Panc1 (cell line): ENCODE results near the gene PHLPP1. TPM values are rescaled to one million over a fixed set of nuclear protein-coding genes. Genes with fewer than 3 reads are reported as not detected.

Experiments used
- ATAC-seq: fragments of 200-7000 bp; cut with Tn5 transposase; 2 replicates; pipeline ENCODE4 v1.9.1; 2020; ENCODE audit warnings: mild to moderate bottlenecking, moderate library complexity
- BruUV-seq: library from RNA; stranded (reverse); fragments of 400-500 nt; replicated peaks from 2 replicates; lab custom pipeline; 2021; lab: Mats Ljungman, UMichigan
- CTCF ChIA-PET: fragments of 300-600 bp; sonication (Branson Sonifier 250); formaldehyde crosslinking; loops from one replicate; lab custom pipeline; 2022; ENCODE audit warnings: antibody characterized with exemption; lab: Charles Lee
- POLR2A ChIA-PET: fragments of 300-600 bp; sonication (Branson Sonifier 250); formaldehyde crosslinking; loops from one replicate; lab custom pipeline; 2022; ENCODE audit warnings: antibody characterized with exemption; lab: Charles Lee
- DNase-seq: peaks from one replicate; pipeline ENCODE4 v3.0.0-alpha.2; 2010; ENCODE audit warnings: low read depth, low spot score
- H3K27ac ChIP-seq: 2 replicates; pipeline ENCODE4 v1.5.1; 2011; ENCODE audit warnings: mild to moderate bottlenecking, low read length, inconsistent platforms
- H3K27me3 ChIP-seq: fragments of 200-500 bp; sonication (Bioruptor generic); 2 replicates; pipeline ENCODE4 v1.6.0; 2014; ENCODE audit warnings: low read length, inconsistent platforms; ENCODE audit not compliant: control insufficient read depth, insufficient read depth
- H3K36me3 ChIP-seq: fragments of 200-500 bp; sonication (Bioruptor generic); 2 replicates; pipeline ENCODE4 v1.5.1; 2014; ENCODE audit warnings: inconsistent platforms, mild to moderate bottlenecking, low read length, moderate library complexity; ENCODE audit not compliant: control insufficient read depth, insufficient read depth
- H3K4me1 ChIP-seq: 2 replicates; pipeline ENCODE4 v1.5.1; 2011; ENCODE audit warnings: inconsistent platforms, mild to moderate bottlenecking, low read length, moderate library complexity; ENCODE audit not compliant: control insufficient read depth, insufficient read depth
- H3K4me3 ChIP-seq, 2 experiments: 2 replicates each; pipeline ENCODE4 v1.5.1; 2011 to 2012; ENCODE audit warnings: low read depth in 2 of 2, low read length in 2 of 2, mild to moderate bottlenecking in 2 of 2, inconsistent platforms in 1 of 2, moderate library complexity in 1 of 2
- H3K9me3 ChIP-seq: fragments of 200-500 bp; sonication (Bioruptor generic); 2 replicates; pipeline ENCODE4 v1.5.1; 2014; ENCODE audit warnings: low read depth, mild to moderate bottlenecking, inconsistent platforms, low read length, moderate library complexity; ENCODE audit not compliant: control insufficient read depth, insufficient read depth
- CTCF ChIP-seq: fragments of 450-650 bp; IDR thresholded peaks from 2 replicates; pipeline ENCODE4 v1.5.1; 2017; ENCODE audit warnings: mild to moderate bottlenecking
- POLR2AphosphoS5 ChIP-seq: IDR thresholded peaks from 2 replicates; pipeline ENCODE4 v1.6.1; 2012; ENCODE audit warnings: mild to moderate bottlenecking, low read depth, low read length, moderate library complexity
- SIN3A ChIP-seq: IDR thresholded peaks from 2 replicates; pipeline ENCODE4 v1.6.1; 2012; ENCODE audit warnings: low read depth, mild to moderate bottlenecking, low read length, moderate library complexity, borderline replicate concordance; ENCODE audit not compliant: insufficient read depth
- TCF7L2 ChIP-seq: IDR thresholded peaks from 2 replicates; pipeline ENCODE4 v1.6.1; 2011; ENCODE audit warnings: mild to moderate bottlenecking, low read depth, low read length, inconsistent platforms
- in situ Hi-C: cut with HindIII; loops from 2 replicates; pipeline ENCODE4 v1.10.0; 2016; ENCODE audit warnings: low sequenced_read_pairs, low pct_unique_long_range_greater_than_20kb
- intact Hi-C: fragments of 100-400 bp; cut with micrococcal nuclease; formaldehyde crosslinking; loops from one replicate; pipeline ENCODE4 v1.10.0; 2022; ENCODE audit not compliant: unreplicated experiment
- total RNA-seq: library from RNA; stranded (reverse); gene quantifications from one replicate; pipeline ENCODE4 v1.2.1, GENCODE V29; 2021; ENCODE audit not compliant: unreplicated experiment
- TF ChIP-seq, protein P1 (sequence below), 2 experiments: IDR thresholded peaks; 2 replicates each; pipeline ENCODE4 v1.6.1; 2011 to 2012; ENCODE audit warnings: low read depth in 2 of 2, control low read depth in 1 of 2, low read length in 1 of 2, mild to moderate bottlenecking in 1 of 2, moderate library complexity in 1 of 2; ENCODE audit not compliant: insufficient read depth in 1 of 2

The PHLPP1 gene
- total RNA-seq, 1 experiment from 2014 or later: 6.3 TPM

DNA sequence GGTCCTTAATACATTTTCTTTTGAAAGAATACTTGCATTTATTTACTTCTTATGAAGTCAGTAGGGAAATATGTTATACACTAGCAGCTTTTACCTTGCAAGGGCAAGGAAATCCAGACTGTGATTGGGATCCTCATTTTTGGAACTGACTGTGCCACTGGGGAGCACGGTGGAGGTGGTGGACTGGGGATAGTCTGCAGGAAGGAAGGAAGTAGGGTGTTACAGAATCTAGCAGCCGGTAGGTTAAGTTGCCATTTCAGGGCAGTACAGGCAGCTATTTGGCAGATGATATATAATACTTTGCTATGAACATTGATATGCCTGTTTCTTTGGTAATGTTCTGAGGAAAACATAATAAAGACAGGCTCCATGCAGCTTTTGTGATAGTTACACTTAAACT, 238.3 kb downstream of the PHLPP1 start:
- DNase-seq (no peak), ATAC-seq (no peak)
- CTCF ChIA-PET: no interaction called here
- in situ Hi-C loops: no loop called here
- intact Hi-C loops: no loop called here
- TF ChIP-seq CTCF: no peak
- TF ChIP-seq, protein P1, sequence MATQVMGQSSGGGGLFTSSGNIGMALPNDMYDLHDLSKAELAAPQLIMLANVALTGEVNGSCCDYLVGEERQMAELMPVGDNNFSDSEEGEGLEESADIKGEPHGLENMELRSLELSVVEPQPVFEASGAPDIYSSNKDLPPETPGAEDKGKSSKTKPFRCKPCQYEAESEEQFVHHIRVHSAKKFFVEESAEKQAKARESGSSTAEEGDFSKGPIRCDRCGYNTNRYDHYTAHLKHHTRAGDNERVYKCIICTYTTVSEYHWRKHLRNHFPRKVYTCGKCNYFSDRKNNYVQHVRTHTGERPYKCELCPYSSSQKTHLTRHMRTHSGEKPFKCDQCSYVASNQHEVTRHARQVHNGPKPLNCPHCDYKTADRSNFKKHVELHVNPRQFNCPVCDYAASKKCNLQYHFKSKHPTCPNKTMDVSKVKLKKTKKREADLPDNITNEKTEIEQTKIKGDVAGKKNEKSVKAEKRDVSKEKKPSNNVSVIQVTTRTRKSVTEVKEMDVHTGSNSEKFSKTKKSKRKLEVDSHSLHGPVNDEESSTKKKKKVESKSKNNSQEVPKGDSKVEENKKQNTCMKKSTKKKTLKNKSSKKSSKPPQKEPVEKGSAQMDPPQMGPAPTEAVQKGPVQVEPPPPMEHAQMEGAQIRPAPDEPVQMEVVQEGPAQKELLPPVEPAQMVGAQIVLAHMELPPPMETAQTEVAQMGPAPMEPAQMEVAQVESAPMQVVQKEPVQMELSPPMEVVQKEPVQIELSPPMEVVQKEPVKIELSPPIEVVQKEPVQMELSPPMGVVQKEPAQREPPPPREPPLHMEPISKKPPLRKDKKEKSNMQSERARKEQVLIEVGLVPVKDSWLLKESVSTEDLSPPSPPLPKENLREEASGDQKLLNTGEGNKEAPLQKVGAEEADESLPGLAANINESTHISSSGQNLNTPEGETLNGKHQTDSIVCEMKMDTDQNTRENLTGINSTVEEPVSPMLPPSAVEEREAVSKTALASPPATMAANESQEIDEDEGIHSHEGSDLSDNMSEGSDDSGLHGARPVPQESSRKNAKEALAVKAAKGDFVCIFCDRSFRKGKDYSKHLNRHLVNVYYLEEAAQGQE (IDR thresholded peaks at IDR 0.05; ENCODE audit: insufficient read depth in 1 of 2, low read depth in 2 of 2, low read length in 1 of 2): no peak
- no peak for TF ChIP-seq TCF7L2
- TF ChIP-seq POLR2AphosphoS5: no peak
- no peak for TF ChIP-seq SIN3A
- Histone ChIP-seq H3K9me3 (no peaks in the 10 kb centered on the region), H3K4me3 (no peak overlapping the region), H3K4me1 (no peaks in the 10 kb centered on the region), H3K27ac (no peak overlapping the region), H3K36me3 (no peaks in the 10 kb centered on the region), H3K27me3 (no peaks in the 10 kb centered on the region)
- no TSS peak for BruUV-seq
- POLR2A ChIA-PET: no interaction called here

- H3K27ac ChIP-seq: no peak overlapping the region
- H3K4me1 ChIP-seq: no peaks in the 10 kb centered on the region
- TF ChIP-seq, protein P1 (IDR thresholded peaks at IDR 0.05; ENCODE audit: insufficient read depth in 1 of 2, low read depth in 2 of 2, low read length in 1 of 2): no peak
- TF ChIP-seq POLR2AphosphoS5 (no peak), CTCF (no peak), TCF7L2 (no peak)
- ChIA-PET POLR2A (no interaction called here), CTCF (no interaction called here)
- DNase-seq (no peak), ATAC-seq (no peak)
- H3K4me3 ChIP-seq: no peak overlapping the region
- no peaks in the 10 kb centered on the region for H3K36me3 ChIP-seq
- H3K27me3 ChIP-seq: no peaks in the 10 kb centered on the region
- H3K9me3 ChIP-seq: no peaks in the 10 kb centered on the region
- BruUV-seq: no TSS peak
- in situ Hi-C loops: no loop called here
- intact Hi-C loops: no loop called here
Measured at GRCh38 chr18:62954366-62954765, 239.0 kb downstream of the PHLPP1 start.
